Measurements from ENCODE around the gene MTCL1.
A peak's percentile ranks its signal among the peaks of the same experiment; 100 is the strongest.

The MTCL1 gene

GRCh38 chr18:8713691-8714090, 8.3 kb downstream of the MTCL1 start:
- DNase-seq (ENCODE audit: low spot score): no peak

GRCh38 chr18:8715599-8715998, 10.2 kb downstream of the MTCL1 start:
- DNase-seq (ENCODE audit: low spot score): no peak

- DNase-seq (ENCODE audit: low spot score): no peak
These were observed 11.8 kb downstream of the MTCL1 start for GRCh38 chr18:8717011-8717770.

GRCh38 chr18:8718401-8718913, 13.1 kb downstream of the MTCL1 start:
- DNase-seq (ENCODE audit: low spot score): no peak

GRCh38 chr18:8719192-8719591, 13.8 kb downstream of the MTCL1 start:
- DNase-seq (ENCODE audit: low spot score): no peak

- no peak for DNase-seq (ENCODE audit: low spot score)
These were observed 14.8 kb downstream of the MTCL1 start for GRCh38 chr18:8720141-8720540.

GRCh38 chr18:8721094-8721669, 15.8 kb downstream of the MTCL1 start:
- DNase-seq (ENCODE audit: low spot score): no peak

GRCh38 chr18:8721716-8722115, 16.4 kb downstream of the MTCL1 start:
- DNase-seq (ENCODE audit: low spot score): peak; percentile 43

GRCh38 chr18:8722946-8723820, 17.8 kb downstream of the MTCL1 start:
- no peak for DNase-seq (ENCODE audit: low spot score)

- no peak for DNase-seq (ENCODE audit: low spot score)
These were observed 19.1 kb downstream of the MTCL1 start for GRCh38 chr18:8724452-8724851.

- DNase-seq (ENCODE audit: low spot score): no peak
These were observed 20.9 kb downstream of the MTCL1 start for GRCh38 chr18:8726281-8726680.

GRCh38 chr18:8726963-8727705, 21.8 kb downstream of the MTCL1 start:
- no peak for DNase-seq (ENCODE audit: low spot score)

GRCh38 chr18:8730080-8730827, 24.9 kb downstream of the MTCL1 start:
- DNase-seq (ENCODE audit: low spot score): peak; percentile 85

- no peak for DNase-seq (ENCODE audit: low spot score)
These were observed 27.3 kb downstream of the MTCL1 start for GRCh38 chr18:8732442-8733360.

- DNase-seq (ENCODE audit: low spot score): no peak
These were observed 29.1 kb downstream of the MTCL1 start for GRCh38 chr18:8734496-8734895.

GRCh38 chr18:8735274-8735673, 29.9 kb downstream of the MTCL1 start:
- no peak for DNase-seq (ENCODE audit: low spot score)

- no peak for DNase-seq (ENCODE audit: low spot score)
These were observed 35.8 kb downstream of the MTCL1 start for GRCh38 chr18:8741117-8741516.

GRCh38 chr18:8741532-8741931, 36.2 kb downstream of the MTCL1 start:
- DNase-seq (ENCODE audit: low spot score): no peak

- DNase-seq (ENCODE audit: low spot score): no peak
These were observed 37.3 kb downstream of the MTCL1 start for GRCh38 chr18:8742387-8743361.

All from LoVo (cell line).